ENCODE results near the gene NEK11. TPM values are rescaled to one million over a fixed set of nuclear protein-coding genes. Genes with fewer than 3 reads are reported as not detected.

NEK11 gene
- total RNA-seq, 3 donors from 2014 or later = 3.9 to 9.4 (median 5.8) TPM

DNA sequence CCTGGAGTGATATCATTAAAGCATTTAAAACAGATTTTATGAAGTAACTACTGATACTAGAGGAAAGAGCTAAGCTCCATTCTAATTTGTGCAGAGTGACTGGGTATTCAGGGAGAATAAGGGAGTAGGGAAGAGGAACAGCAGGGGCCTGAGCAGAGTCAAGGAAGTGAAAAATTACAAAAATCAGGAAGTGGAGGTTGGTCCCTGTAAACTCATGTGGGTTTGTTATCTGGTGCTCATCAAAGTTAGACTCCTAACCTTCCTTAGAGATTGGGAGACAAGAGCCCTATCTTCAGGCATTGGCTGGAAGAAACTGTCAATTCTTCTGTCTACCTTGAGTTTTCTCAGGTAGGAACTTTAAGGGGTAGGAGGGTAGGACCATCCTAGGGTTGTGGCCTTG lies 82.5 kb downstream of the NEK11 start:
- DNase-seq (no peak), ATAC-seq (peak; percentile 40)
- Histone ChIP-seq H3K9me3 (no peaks in the 10 kb centered on the region), H3K4me1 (ENCODE audit: low read depth) (no peaks in the 10 kb centered on the region), H3K4me3 (no peak overlapping the region), H3K36me3 (ENCODE audit: low read depth) (no peaks in the 10 kb centered on the region)
- intact Hi-C loops (cut with DNase I, micrococcal nuclease) = no loop called here
- TF ChIP-seq, protein P1, sequence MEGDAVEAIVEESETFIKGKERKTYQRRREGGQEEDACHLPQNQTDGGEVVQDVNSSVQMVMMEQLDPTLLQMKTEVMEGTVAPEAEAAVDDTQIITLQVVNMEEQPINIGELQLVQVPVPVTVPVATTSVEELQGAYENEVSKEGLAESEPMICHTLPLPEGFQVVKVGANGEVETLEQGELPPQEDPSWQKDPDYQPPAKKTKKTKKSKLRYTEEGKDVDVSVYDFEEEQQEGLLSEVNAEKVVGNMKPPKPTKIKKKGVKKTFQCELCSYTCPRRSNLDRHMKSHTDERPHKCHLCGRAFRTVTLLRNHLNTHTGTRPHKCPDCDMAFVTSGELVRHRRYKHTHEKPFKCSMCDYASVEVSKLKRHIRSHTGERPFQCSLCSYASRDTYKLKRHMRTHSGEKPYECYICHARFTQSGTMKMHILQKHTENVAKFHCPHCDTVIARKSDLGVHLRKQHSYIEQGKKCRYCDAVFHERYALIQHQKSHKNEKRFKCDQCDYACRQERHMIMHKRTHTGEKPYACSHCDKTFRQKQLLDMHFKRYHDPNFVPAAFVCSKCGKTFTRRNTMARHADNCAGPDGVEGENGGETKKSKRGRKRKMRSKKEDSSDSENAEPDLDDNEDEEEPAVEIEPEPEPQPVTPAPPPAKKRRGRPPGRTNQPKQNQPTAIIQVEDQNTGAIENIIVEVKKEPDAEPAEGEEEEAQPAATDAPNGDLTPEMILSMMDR (IDR thresholded peaks at IDR 0.05) = no peak

DNA sequence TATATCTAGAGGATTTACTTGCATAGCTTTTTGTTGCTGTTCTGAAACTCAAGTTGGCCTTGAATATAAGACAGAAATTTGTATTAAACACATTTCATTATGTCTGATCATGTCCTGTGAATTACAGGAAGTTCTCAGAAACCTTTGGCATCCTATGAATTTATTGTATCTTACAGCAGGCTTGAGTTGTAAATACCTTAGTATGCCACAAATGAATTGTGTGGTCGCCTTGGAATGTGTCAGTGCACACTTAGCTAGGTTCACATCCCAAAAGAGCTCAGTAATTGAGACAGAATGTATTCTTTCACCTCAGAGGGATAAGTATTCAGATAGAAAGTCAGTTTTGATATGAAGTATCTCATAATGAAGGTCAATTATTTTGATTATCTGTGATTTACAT lies 83.4 kb downstream of the NEK11 start:
- TF ChIP-seq, protein P1 (IDR thresholded peaks at IDR 0.05) = no peak
- no peak overlapping the region for H3K4me3 ChIP-seq
- no peak for ATAC-seq
- H3K4me1 ChIP-seq (ENCODE audit: low read depth) = no peaks in the 10 kb centered on the region
- no peak for DNase-seq
- intact Hi-C loops (cut with DNase I, micrococcal nuclease) = no loop called here
- H3K36me3 ChIP-seq (ENCODE audit: low read depth) = no peaks in the 10 kb centered on the region
- H3K9me3 ChIP-seq = no peaks in the 10 kb centered on the region

DNA sequence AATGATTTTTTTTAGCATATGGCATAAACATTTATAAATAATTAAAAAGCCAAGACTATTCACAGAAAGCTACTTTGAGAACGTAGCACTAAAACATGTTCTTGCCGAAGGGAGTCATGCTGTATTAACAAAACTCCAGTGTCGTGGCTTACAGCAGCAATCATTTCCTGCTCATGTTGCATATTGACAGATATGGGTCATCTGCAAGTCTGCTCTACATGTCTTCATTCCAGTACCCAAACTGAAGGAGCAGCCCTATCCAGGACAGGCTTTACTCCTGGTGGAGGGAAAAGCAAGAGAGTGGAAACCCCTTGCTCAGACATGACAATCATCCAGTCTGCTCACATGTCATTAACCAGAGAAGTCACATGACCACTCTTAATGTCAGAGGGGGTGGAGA lies 87.6 kb downstream of the NEK11 start:
- Histone ChIP-seq H3K9me3 (no peaks in the 10 kb centered on the region), H3K36me3 (ENCODE audit: low read depth) (no peaks in the 10 kb centered on the region), H3K4me1 (ENCODE audit: low read depth) (no peaks in the 10 kb centered on the region), H3K4me3 (no peak overlapping the region)
- ATAC-seq (no peak), DNase-seq (no peak)
- intact Hi-C loops (cut with DNase I, micrococcal nuclease) = no loop called here
- TF ChIP-seq, protein P1 (IDR thresholded peaks at IDR 0.05) = no peak

DNA sequence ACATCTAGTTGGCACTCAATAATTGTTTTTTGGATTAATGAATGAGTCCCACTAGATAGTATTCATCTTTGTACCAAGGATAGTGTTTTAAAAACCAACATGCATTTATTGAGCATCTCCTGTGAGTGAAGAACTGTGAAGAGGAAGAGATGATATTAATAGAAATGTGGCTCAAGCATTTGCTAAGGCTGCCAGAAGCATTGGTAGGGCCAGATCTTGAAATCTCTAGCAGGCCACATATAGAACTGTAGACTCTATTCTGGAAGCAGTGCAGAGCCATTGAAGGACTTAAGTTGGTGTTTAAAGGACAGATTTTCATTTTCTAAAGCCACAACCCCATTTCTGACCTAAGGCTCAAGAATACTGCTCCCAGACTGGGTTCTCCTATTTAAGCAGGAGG lies 99.0 kb downstream of the NEK11 start:
- H3K36me3 ChIP-seq (ENCODE audit: low read depth) = no peaks in the 10 kb centered on the region
- TF ChIP-seq, protein P1 (IDR thresholded peaks at IDR 0.05) = no peak
- no peak overlapping the region for H3K4me3 ChIP-seq
- DNase-seq = no peak
- no peak for ATAC-seq
- intact Hi-C loops (cut with DNase I, micrococcal nuclease) = no loop called here
- H3K4me1 ChIP-seq (ENCODE audit: low read depth) = no peaks in the 10 kb centered on the region
- peaks cover 2% of the 10 kb centered on the region for H3K9me3 ChIP-seq

DNA sequence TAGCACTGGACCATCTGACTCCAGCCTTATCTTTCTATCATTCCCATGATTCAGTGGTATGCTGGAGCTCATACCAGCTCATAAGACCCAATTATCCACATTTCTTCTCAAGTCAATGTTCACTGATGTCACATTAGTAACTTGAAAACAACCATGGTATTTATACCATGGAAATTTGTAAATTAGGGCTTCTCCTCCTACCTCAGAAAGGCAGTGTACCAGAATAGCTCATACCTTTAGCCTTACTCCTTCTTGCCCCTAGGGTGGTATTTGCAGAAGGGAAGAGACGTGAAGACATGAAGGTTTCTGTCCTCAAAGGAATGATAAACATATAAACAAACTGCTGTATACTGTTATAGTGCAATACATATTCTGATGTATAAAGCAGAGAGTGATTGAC lies 114.2 kb downstream of the NEK11 start:
- no peaks in the 10 kb centered on the region for H3K36me3 ChIP-seq (ENCODE audit: low read depth)
- intact Hi-C loops (cut with DNase I, micrococcal nuclease) = no loop called here
- H3K9me3 ChIP-seq = no peaks in the 10 kb centered on the region
- DNase-seq (no peak), ATAC-seq (no peak)
- no peak overlapping the region for H3K4me3 ChIP-seq
- TF ChIP-seq, protein P1 (IDR thresholded peaks at IDR 0.05) = no peak
- no peaks in the 10 kb centered on the region for H3K4me1 ChIP-seq (ENCODE audit: low read depth)

DNA sequence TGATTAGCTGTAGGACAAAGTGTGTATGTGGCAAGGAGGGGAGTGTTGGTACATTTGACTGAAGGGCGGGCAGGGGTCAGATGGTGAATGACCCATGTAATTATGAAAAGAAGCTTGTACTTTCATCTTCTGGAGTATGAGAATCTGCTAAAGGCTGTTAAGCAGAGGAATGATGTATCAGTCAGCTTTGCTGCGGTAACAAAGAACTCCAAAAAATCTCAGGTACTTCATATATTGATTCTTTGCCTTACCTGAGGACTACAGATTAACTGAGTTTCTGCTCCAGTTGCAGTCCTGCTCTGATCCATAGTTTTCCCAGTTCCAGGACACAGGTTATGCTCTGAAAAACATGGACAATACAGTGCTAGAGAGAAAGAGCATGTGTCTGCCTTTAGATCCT lies 115.1 kb downstream of the NEK11 start:
- H3K4me3 ChIP-seq = no peak overlapping the region
- no peaks in the 10 kb centered on the region for H3K4me1 ChIP-seq (ENCODE audit: low read depth)
- no peaks in the 10 kb centered on the region for H3K36me3 ChIP-seq (ENCODE audit: low read depth)
- ATAC-seq = no peak
- DNase-seq = no peak
- intact Hi-C loops (cut with DNase I, micrococcal nuclease) = no loop called here
- no peaks in the 10 kb centered on the region for H3K9me3 ChIP-seq
- TF ChIP-seq, protein P1 (IDR thresholded peaks at IDR 0.05) = no peak

All from mucosa of descending colon (tissue), 3 donors.